Right hindlimb (tissue), 1 donor: ENCODE data around the gene LAMC1.
"Not testable (repeated sequence)": the region's sequence is repeated elsewhere in the genome, so short reads cannot be mapped to it uniquely, and the experiment has no call there.

ENCODE experiments used
- DNase-seq: peaks from one replicate; pipeline ENCODE4 v3.0.0-alpha.2; 2018

The LAMC1 gene

DNA sequence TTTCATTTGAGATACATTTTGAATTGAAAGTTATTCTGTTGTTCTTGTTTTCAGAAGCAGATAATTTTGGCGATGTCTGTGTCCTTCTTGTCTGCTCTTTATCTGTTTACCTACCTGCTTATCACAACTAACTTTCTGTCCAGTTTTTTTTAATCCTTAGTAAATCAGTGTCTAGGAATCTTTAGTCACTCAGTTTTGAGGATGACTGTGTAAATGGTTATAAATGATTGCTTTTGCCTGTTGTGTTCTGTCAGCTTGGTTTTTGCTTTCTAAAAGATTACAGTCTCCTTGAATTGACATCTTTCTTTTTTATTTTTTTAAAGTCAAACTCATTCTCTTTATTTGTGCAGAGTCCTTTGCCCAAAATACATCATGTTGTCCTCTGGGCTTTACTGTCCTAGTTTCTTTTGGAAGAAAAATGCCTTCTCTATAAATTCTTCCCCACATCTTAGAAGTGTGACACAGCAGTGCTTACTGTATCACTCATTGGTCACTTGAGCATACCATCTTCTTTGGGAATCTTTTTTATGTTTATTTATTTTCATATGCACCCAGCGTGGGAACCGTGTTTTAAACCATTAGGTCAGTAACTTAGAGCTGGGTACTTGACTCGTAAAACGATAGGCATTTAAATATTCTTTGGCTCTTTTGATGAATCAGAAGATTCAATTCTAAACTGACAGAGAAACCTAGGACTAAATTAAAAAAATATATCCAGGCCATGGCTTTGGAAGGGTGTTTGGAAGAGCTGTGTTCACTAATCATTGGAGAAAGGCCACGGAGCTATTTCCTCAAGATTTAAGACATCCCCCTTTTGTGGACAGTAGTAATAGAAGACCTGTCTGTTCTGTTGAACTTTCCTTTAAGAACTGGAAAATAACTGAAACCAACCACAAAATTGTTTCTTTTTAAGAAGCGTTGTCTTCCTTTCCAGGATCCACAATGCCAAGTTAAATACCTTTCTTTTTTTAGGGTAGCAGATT, 20.9 kb downstream of the LAMC1 start:
- no peak for DNase-seq

DNA sequence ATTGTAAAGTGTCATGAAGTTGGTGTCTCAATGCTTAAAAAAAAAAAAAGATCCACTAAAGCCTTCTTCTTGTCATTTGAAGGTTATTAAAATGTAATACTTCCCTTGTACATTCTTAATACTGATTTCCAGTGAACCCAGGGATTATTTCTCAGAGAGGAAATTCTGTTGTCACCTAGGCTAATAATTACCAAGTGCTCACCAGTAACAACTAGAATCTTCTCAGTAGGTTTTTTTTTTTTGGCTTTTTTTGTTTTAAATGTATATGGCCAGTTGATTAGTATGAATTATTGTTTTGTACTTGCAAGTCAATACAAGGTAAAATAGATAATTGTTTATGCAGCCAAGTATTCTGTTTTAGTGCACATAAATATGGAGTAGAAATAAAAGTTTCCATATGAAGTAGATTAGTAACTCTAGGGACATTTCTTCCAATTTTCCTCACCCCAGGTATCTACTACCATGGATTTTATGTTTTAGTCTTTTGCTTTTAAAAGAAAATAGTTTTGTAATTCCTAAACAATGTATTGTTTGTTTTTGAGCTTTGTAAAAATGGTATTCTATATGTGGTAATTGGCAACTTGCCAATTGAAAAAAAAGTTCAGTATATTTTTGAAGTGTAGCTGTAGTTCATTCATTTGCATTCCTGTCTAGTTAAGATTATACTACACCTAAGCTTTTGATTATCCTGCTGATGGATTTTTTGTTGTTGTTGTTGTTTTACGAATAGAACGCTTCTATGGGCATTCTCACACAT, 21.9 kb downstream of the LAMC1 start:
- DNase-seq, result no peak

DNA sequence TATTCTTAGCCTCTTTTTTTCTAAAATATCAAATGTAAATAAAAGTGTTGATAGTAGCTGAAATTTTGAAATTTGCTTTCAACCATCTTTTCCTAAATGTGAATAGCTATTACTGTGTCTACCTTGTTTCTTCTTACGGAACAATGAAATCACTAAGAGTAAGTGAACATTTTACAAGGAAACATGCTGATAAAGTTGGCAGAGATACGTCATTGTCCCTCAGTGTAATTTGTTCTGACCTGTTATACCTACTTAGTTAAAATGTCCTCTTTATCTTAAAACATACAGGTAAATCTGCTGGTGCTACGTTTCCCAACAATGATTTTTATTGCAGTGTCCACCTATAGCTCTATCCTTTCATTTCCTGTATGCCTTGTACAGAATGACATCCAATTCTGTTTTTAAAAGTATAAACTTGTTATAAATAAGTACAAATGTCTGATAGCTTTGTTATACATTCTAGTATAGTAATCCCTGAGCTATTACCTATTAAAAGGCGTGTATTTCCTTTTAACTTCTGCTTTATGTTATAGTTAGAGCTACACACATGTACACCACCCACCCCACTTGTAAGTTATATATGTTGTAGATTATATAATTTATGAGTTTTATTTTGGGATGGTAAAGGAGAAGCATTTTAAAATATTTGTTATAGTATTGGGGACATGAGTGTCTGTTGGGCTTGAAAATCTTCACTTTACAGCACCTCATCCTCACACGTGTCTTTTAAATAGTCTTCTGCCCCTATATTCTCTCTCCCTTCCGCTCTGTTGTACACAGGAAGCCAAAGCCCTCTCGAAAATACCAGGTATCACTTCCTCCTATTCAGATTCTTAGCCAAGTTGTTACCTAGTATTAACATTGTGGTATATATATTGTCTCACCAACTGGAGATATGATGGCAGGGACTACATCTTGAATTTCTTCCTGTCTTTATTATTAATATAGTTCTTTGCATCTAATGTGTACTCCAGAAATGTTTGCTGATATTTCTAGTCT, 25.2 kb downstream of the LAMC1 start:
- DNase-seq, result no peak

DNA sequence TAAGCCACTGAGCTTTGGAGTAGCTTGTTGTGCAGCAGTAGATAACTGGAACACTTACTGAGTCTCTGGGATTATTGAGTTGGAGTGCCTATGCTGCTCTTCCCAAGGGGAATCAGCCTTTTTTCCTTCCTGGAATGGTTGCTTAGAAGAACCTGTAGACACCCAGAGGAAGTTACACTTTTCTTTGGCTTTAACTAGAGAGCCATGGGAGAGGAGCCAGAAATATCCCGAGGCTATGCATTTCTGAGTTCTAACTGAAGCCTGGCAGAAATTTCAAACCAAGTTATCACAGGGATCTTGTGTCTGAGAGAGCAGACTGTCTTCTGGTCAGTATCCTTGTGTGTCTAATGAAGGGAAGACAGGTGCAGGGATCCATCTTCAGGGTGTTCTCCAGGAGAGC, 28.3 kb downstream of the LAMC1 start:
- no peak for DNase-seq

DNA sequence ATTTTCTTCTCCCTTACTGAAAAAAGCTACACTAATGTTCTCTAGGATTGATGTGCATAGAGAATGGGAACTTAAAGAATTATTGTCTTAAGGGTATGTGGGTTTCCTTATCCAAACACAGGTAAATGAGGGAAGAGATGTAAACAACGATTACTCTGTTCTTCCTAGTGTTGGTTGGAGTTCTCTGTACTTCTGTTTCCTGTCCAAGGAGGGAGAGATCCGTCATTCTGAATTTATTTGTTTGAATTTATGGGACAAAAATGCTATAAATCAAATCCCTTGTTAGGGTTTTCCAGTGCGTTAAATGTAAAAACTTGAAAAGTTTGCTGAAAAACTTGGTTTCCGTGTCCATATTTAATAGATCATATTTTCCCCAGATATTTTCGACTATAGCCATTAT, 29.6 kb downstream of the LAMC1 start:
- no peak for DNase-seq

DNA sequence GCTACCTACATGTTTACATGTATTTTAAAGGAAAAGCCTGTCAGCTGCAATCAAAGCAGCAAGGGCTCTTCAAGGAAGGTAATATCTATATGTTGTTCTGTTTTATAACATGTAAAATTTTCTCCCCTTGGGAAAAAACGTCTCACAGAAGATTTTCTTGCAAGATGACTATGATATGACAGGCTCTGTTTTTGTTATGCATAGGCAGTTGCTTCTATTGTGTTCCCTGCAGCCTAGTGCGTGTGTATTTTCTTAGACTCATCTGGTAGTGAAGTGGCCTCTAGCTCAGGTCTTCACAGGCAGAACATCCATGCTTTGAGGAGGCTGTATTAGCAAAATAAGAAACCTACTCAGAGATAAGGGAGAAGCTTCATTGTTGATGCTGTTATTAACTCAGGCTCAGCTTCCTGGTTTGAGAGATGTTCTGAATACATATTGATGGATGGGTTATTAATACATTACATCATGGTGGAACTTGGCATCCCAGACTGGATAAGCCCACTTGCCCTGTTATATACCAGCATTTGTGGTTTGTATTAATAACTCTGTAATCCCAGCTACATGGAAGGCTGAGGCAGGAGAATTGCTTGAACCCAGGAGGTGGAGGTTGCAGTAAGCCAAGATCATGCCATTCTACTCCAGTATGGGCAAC, 35.8 kb downstream of the LAMC1 start:
- DNase-seq, result no peak

DNA sequence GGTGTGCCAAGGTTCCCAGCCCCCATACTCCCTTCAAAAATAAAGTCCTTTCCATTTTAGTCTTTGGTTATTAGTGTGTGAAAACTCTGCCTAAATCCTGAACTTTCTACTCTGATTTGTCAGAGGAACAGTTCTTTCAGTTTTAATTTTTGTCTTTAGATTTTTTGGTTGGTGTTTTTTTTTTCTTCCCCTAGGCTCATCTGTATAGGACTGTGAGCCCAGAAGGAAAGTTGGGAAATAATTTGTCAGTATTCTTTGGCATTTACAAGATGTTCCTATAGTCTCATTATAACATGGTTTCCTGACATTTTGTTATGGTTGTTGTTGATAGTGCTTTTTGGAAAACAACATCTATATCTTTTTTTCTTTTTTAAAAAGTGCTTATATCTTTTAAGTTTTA, 38.0 kb downstream of the LAMC1 start:
- no peak for DNase-seq

DNA sequence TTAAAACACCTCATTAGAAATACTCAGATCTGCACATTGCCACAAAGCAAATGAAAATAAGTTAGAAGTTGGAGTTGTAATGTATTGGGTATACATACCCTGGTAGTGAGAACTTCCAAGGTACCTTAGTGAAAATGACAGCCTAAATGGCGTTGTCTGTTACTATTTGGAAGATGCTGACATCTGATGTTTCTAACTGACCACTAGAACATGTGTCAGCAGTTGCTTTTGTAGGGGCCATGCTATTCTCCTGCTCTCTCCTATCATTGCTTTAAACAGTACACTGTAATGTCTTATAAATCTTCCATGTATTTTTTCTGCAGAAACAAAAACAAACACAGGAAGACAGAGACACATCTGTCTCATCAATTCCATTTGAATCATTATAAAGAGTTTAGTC, 40.1 kb downstream of the LAMC1 start:
- DNase-seq, result no peak

DNA sequence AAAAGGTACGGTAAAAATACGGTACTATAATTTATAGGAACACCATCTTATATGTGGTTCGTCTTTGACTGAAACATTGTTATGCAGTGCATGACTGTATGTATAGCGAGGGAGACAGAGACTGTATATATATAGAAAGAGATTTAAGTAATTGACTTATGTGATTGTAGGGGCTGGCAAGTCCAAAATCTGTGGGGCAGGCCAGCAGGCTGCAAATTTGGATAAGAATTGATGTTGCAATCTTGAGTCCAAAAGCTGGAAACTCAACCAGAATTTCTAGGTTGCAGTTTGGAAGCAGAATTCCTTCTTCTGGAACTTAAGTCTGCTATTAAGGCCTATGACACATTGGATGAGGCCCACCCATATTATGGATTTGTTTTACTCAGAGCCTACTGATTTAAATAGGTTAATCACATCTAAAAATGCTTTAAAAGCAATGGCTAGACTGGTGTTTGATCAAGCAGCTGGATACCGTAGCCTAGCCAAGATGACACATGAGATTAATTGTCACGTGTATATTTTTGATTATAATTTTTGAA, 42.0 kb downstream of the LAMC1 start:
- DNase-seq, result no peak

DNA sequence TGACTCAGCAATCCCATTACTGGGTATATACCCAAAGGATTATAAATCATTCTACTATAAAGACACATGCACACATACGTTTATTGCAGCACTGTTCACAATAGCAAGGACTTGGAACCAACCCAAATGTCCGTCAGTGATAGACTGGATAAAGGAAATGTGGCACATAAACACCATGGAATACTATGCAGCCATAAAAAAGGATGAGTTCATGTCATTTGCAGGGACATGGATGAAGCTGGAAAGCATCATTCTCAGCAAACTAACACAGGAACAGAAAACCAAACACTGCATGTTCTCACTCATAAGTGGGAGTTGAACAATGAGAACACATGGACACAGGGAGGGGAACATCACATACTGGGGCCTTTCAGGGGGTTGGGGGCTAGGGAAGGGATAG, 43.2 kb downstream of the LAMC1 start:
- not testable (repeated sequence) for DNase-seq

DNA sequence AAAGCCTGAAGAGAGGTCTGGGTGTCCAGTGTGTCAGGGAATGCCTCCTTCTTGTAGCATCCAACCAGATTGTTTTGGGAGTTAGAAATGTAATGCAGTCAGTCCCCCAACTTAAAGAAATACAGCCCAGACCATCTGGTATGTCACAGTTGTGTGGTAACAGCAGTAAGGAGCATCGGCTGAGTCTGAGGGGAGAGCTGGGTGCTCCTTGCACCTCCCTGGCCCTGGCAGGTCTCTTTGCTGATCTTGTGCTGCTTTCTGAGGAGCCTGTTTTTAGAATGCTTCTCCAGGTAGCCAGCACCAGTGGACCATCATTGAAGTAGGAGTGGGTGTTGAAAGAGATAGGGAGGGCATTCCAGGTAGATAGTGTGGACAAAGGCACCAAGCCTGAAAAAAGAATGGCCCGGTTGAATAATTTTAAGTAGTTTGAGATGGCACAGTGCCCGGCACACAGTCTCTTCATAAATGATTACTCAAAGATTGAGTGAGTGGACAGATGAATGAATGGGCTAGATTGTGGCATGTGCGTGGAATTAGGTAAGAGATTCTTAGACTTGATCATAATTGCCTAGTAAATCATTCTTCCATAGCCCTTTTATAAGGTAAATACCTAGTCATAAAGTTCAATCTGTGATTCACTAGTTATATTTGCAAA, 46.5 kb downstream of the LAMC1 start:
- DNase-seq, result no peak

DNA sequence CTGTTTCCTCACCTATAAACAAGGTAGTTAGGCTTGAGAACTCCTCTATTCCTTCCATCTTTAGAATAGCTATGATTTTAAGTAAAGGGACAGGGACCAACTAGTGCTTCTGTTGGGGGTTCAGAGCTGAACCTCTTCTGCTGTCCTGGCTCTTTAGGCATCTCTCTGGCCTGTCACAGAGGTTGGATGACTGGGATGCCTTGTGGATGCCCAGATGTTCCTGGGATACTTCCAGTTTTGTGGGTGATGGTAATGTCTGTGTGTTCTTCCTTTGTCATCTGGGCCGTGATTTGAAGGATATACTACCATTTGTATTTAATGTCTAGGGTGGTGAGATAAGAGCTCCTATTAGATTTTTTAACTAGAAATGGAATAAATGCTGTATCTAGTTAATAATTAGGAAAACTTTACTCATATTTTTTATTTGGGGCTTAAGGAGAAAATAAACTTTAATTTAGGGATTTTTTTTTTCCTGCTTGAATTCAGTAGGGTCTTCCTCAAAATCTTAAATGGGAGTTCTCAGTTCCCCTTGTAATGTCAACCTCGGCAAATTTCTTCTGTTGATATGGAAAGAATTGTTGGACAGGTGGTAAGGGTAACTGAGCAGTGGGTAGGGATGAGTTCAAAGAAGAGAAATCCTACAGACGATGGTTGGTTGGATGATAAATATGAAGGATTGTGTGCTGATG, 47.2 kb downstream of the LAMC1 start:
- DNase-seq, result no peak

DNA sequence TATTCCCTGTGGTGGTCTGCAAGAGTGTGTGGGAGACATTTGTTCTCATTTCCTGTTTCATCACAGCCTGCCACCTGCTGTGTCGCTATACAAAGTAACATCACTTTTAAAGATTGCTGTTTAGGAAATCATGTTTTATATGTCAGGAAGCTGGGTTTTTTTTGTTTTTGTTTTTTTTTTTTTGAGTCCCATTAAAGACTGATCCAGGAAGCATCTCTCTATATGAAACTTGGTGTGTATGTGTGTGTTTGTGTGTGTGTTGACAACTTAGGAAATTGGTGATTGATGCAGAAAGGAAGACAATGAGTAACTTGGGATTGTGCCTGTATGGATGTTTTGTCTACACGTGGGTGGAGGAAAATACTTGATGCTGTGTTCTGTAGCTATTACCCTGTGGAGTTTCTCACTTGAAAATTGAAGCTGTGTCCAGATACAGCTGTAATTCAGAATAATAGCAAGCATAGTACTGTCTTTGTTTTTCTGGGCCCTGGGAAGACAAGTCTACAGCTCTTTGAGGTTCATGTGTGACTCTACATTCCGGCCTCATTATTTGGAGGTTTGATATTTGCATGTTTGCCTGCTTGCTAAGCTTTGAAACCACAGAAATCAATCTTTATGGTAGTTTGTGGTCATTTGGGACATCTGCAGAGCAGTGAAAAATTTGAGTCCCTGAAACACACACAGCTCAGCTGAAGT, 47.9 kb downstream of the LAMC1 start:
- DNase-seq, result peak; percentile 39

DNA sequence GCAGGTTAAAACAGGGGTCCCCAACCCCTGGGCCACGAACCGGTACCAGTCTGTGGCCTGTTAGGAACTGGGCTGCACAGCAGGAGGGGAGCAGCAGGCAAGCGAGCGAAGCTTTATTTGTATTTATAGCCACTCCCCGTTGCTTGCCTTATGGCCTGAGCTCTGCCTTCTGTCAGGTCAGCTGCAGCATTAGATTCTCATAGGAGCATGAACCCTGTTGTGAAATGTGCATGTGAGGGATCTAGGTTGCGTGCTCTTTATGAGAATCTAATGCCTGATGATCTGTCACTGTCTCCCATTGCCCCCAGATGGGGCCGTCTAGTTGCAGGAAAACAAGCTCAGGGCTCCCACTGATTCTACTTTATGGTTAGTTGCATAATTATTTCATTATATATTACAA, 49.4 kb downstream of the LAMC1 start:
- DNase-seq, result not testable (repeated sequence)

DNA sequence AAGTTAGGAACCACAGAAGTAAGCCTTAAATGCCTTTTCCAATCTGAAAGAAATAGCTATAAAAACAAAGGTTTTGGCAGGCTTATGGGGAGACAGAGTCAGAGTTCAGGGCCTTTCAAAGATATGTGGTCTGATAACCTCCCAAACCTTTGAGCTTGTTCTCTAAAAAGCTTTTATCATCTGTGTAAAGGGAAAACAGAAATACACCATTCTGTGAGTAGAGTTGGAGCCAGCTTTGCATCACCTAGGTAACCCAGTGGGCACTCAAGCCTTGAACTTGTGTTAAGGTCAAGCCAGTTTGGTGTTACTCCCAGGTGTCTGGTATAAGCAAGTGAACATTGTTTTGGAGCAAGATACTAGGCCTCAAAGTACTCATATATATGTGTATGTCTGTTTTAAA, 50.1 kb downstream of the LAMC1 start:
- no peak for DNase-seq

DNA sequence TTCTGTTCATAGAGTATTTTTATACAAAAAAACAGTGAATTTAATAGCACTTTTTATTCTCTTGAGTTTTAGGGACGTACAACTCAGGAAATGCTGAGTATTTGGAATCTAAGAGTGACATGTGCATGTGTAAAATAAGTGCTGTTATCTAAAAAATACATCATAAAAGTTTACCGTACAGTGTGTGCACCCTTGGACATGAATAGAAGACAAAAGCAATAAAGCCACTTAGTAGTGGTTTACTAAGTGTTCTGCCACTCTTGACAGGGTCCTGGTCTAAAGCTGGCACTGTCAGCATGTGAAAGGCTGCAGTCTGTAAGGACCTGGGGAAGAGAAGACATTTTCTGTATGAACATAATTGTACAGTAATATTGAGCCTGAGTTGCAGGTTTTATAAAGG, 51.0 kb downstream of the LAMC1 start:
- DNase-seq, result no peak

DNA sequence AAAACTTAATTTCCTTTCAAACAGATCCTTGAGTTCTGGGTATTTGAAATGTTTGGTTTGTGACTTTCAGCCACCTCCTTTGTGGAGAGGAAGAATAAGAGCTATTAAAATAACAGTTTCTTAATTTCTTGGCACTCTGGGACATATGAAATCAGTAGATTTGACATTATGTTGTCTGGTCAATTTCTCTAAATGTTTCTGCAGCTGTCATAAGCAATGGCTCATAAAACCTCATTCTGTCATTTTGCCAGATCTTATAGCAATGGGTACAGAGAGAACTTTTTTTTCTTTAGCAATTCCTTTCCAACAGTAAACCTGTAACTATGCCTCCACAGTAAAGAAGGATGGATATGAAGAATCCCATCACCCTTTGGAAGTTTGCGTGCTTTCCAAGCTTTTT, 52.6 kb downstream of the LAMC1 start:
- no peak for DNase-seq

DNA sequence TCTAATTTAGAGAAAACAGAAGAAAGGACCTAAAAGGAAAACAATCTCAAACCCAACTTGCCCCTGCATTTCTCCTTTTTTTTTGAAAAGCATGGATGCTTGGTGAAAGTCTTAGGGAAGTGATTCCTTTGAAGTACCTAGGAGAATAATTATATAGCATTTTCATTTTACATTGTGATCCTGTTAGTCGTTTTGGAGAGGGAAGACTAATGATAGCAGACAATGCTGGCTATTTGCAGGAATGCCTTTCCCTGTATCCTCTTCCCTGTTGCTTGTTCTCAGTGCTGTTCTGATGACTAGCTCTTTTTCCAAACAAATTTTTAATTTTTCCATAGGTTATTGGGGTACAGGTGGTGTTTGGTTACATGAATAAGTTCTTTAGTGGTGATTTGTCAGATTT, 53.9 kb downstream of the LAMC1 start:
- DNase-seq, result no peak

DNA sequence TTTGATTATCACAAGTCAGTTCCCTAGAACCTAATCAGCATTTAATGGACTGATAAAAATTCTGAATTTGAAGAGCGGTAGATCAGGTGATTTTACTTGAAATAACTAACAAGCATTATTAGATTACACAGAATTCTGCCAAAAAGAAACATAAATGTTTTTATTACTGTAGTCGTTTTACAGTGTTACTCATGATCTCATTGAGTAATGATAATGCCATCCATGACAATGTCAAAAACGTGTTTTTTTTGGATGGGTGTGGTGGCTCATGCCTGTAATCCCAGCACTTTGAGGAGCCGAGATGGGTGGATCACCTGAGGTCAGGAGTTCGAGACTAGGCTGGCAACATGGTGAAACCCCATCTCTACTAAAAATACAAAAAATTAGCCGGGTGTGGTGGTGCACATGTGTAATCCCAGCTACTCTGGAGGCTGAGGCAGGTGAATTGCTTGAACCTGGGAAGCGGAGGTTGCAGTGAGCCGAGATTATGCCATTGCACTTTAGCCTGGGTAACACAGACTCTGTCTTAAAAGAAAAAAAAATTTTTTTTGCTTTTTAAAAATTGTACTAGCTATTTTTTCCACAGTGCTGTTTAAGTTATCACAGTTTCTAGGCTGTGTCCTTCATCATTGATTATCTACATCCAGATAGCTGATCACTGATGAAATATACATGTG, 56.6 kb downstream of the LAMC1 start:
- no peak for DNase-seq

DNA sequence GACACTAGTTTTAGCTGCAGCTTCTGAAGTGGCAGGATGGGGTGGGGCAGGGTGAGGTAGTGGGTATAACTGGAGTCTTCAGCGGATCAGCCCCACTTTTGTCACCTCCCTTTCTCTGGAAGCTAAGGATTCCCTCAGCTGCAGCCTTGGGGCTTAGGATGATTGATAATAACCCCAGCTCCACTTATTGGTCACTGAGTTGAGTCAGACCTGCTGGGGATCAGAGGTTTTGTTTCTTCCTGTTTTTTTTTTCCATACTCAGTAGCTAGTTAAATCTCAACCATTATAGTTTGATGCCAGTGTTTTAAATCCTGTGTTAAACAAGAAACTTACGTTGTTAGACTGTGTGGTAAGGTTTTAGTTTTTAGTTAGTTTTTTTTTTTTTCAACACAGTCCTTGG, 57.2 kb downstream of the LAMC1 start:
- no peak for DNase-seq
